ENCODE measurements around the gene SPC25. TPM values are rescaled to one million over a fixed set of nuclear protein-coding genes. Genes with fewer than 3 reads are reported as not detected.

SPC25 gene
- total and polyA plus RNA-seq, 2 donors (not counting 1 experiment from before 2014, with no cell fraction given): 0.12 to 0.64 TPM

DNA sequence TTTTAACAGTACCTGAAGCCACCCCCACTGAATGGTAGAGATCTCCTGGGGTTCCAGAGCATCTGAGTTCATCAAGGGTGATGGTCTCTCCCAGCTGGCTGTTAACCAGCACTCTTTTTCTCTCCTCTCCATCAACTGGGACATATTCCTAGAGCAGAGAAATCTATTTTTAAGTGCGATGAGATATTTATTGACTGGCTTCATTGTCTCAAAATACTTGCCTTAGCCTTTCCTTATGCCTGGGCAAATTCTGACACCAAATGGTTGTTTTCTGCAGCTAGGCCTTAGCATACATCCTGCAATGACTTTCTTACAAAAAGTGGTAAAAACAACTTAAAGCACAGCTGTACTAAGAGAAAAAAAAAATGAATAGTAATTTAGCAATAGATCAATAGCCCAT is 68.2 kb downstream of the SPC25 start:
- Histone ChIP-seq H3K79me2 (ENCODE audit: control insufficient read depth, insufficient read depth, low read length) (no peaks in the 10 kb centered on the region), H3K27ac (ENCODE audit: low read length in 2 of 2) (no peak overlapping the region), H3K9ac (ENCODE audit: low read length) (no peak overlapping the region), H2AFZ (ENCODE audit: insufficient read depth, low read depth, low read length, poor library complexity, severe bottlenecking) (no peak overlapping the region), H3K36me3 (replicated peaks in 1 of 2; ENCODE audit: control extremely low read depth in 1 of 2, control insufficient read depth in 1 of 2, extremely low read depth in 1 of 2, insufficient read depth in 2 of 2, low read length in 1 of 2) (no peaks in the 10 kb centered on the region), H3K9me3 (ENCODE audit: control extremely low read depth in 1 of 3, control insufficient read depth in 2 of 3, insufficient read depth in 1 of 3, low read length in 2 of 3) (no peaks in the 10 kb centered on the region), H4K20me1 (ENCODE audit: control insufficient read depth, insufficient read depth, low read length, poor library complexity, severe bottlenecking) (no peaks in the 10 kb centered on the region), H3K27me3 (replicated peaks in 1 of 4; ENCODE audit: control extremely low read depth in 1 of 4, control insufficient read depth in 3 of 4, insufficient read depth in 4 of 4, low read length in 3 of 4) (no peaks in the 10 kb centered on the region), H3K4me2 (replicated peaks; ENCODE audit: low read depth, low read length, poor library complexity, severe bottlenecking) (no peak overlapping the region), H3K4me3 (ENCODE audit: control extremely low read depth in 1 of 5, extremely low read depth in 1 of 5, insufficient read depth in 1 of 5, low read depth in 2 of 5, low read length in 4 of 5) (no peak overlapping the region), H3K4me1 (ENCODE audit: control insufficient read depth in 2 of 2, insufficient read depth in 2 of 2, low read length in 2 of 2) (no peaks in the 10 kb centered on the region)
- TF ChIP-seq CTCF (IDR thresholded peaks at IDR 0.05) (no peak), EZH2 (IDR thresholded peaks at IDR 0.05; ENCODE audit: borderline replicate concordance, insufficient read depth, low read depth, low read length, poor library complexity, severe bottlenecking) (no peak)
- Mint-ChIP-seq H3K27ac (no peak overlapping the region), H3K9me3 (ENCODE audit: insufficient read depth) (no peaks in the 10 kb centered on the region), H3K4me3 (no peak overlapping the region), H3K4me1 (no peaks in the 10 kb centered on the region), H3K27me3 (no peaks in the 10 kb centered on the region)
- ChIA-PET POLR2A (no interaction called here), CTCF (interaction anchor here (0.7 kb wide), 1 partner anchor 475 kb away, joined by 3 read pairs; no protein-coding TSS in a partner anchor)
- ATAC-seq (ENCODE audit: low read depth): no peak
- DNase-seq: no peak
- intact Hi-C loops (cut with micrococcal nuclease): no loop called here
- WGBS (ENCODE audit: insufficient coverage): 83% methylated on average over 1 of the region's 1 CpG

- Mint-ChIP-seq H3K27ac (no peak overlapping the region), H3K27me3 (no peaks in the 10 kb centered on the region), H3K4me1 (no peaks in the 10 kb centered on the region), H3K4me3 (no peak overlapping the region), H3K9me3 (ENCODE audit: insufficient read depth) (no peaks in the 10 kb centered on the region)
- TF ChIP-seq CTCF (IDR thresholded peaks at IDR 0.05) (no peak), EZH2 (IDR thresholded peaks at IDR 0.05; ENCODE audit: borderline replicate concordance, insufficient read depth, low read depth, low read length, poor library complexity, severe bottlenecking) (no peak)
- ATAC-seq (ENCODE audit: low read depth) (no peak), DNase-seq (no peak)
- no peak overlapping the region for H3K27ac ChIP-seq (ENCODE audit: low read length in 2 of 2)
- no peak overlapping the region for H3K9ac ChIP-seq (ENCODE audit: low read length)
- H3K36me3 ChIP-seq (replicated peaks in 1 of 2; ENCODE audit: control extremely low read depth in 1 of 2, control insufficient read depth in 1 of 2, extremely low read depth in 1 of 2, insufficient read depth in 2 of 2, low read length in 1 of 2): no peaks in the 10 kb centered on the region
- H4K20me1 ChIP-seq (ENCODE audit: control insufficient read depth, insufficient read depth, low read length, poor library complexity, severe bottlenecking): no peaks in the 10 kb centered on the region
- H3K4me1 ChIP-seq (ENCODE audit: control insufficient read depth in 2 of 2, insufficient read depth in 2 of 2, low read length in 2 of 2): no peaks in the 10 kb centered on the region
- intact Hi-C loops (cut with micrococcal nuclease): no loop called here
- H2AFZ ChIP-seq (ENCODE audit: insufficient read depth, low read depth, low read length, poor library complexity, severe bottlenecking): no peak overlapping the region
- H3K4me3 ChIP-seq (ENCODE audit: control extremely low read depth in 1 of 5, extremely low read depth in 1 of 5, insufficient read depth in 1 of 5, low read depth in 2 of 5, low read length in 4 of 5): no peak overlapping the region
- H3K27me3 ChIP-seq (replicated peaks in 1 of 4; ENCODE audit: control extremely low read depth in 1 of 4, control insufficient read depth in 3 of 4, insufficient read depth in 4 of 4, low read length in 3 of 4): no peaks in the 10 kb centered on the region
- POLR2A ChIA-PET: no interaction called here
- 92% methylated on average over 5 of the region's 8 CpGs for WGBS (ENCODE audit: insufficient coverage)
- no peaks in the 10 kb centered on the region for H3K9me3 ChIP-seq (ENCODE audit: control extremely low read depth in 1 of 3, control insufficient read depth in 2 of 3, insufficient read depth in 1 of 3, low read length in 2 of 3)
- H3K4me2 ChIP-seq (replicated peaks; ENCODE audit: low read depth, low read length, poor library complexity, severe bottlenecking): no peak overlapping the region
- H3K79me2 ChIP-seq (ENCODE audit: control insufficient read depth, insufficient read depth, low read length): no peaks in the 10 kb centered on the region
- CTCF ChIA-PET: no interaction called here
Observed at GRCh38 chr2:168821577-168821976, 68.7 kb downstream of the SPC25 start.

Other genes with a start within 250 kb of the SPC25 start
- not detected in 2 replicates for gene NOSTRIN, start 87.8 kb downstream of the SPC25 start, total RNA-seq
- not detected in 2 replicates for gene NOSTRIN, start 87.8 kb downstream of the SPC25 start, polyA plus RNA-seq
- gene G6PC2, start 10.9 kb upstream of the SPC25 start, total RNA-seq: not detected in 2 replicates
- not detected in 2 replicates for gene G6PC2, start 10.9 kb upstream of the SPC25 start, polyA plus RNA-seq
- not detected in 2 replicates for gene ABCB11, start 140.9 kb upstream of the SPC25 start, total RNA-seq
- not detected in 2 replicates for gene ABCB11, start 140.9 kb upstream of the SPC25 start, polyA plus RNA-seq
- 0.25 TPM in 1 of 2 replicates, not detected in the other for gene DHRS9, start 179.1 kb upstream of the SPC25 start, total RNA-seq
- 0.25 and 0.94 TPM in 2 replicates for gene DHRS9, start 179.1 kb upstream of the SPC25 start, polyA plus RNA-seq